B cell (primary cell): Measurements from ENCODE around the gene ITPKC.

Experiments
- CTCF ChIP-seq: fragments of 200-600 bp; IDR thresholded peaks from one replicate; pipeline ENCODE4 v1.8.0; 2022; ENCODE audit warnings: antibody characterized with exemption, mild to moderate bottlenecking
- EZH2 ChIP-seq: IDR thresholded peaks from 2 replicates; pipeline ENCODE4 v1.6.1; 2012; ENCODE audit warnings: borderline replicate concordance, low read depth, mild to moderate bottlenecking, moderate library complexity, low read length; ENCODE audit not compliant: insufficient read depth, poor library complexity, severe bottlenecking

DNA sequence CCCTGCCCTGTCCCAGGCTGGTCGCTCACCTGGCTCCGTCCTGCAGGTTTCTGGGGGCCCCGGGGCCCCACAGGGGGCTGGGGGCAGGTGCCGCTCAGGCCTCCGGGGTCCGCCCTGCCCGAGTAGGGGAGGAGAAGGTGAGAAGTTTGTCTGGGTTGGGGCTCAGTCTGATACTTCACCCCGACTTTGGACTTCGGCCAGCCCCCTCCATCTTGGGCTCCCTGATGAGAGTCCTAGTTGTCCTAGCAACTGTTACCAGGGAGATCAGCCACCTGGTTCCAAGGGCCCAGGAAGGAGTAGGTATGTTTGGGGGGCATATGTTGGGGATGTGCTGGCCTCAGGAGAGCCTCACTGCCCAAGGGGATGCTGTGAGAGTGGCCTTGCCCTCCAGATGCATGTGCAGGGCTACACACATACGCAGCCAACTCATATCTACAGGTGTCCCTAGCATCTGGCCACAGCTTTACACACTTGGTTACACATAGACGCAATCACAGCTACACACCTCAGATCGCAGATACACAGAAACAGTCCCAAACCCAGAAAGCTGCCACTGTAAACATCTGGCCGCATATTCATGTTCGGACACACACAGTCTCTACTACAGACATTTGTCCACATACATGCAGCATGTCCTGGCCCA lies 29.9 kb upstream of the ITPKC start:
- TF ChIP-seq CTCF (no peak), EZH2 (no peak)
